Vagina (tissue), 2 donors: ENCODE results near the gene TMEM95.
"Not testable (repeated sequence)": the region's sequence is repeated elsewhere in the genome, so short reads cannot be mapped to it uniquely, and the experiment has no call there.

ENCODE experiments used
- POLR2A ChIP-seq, 2 donors: fragments of 450-650 bp; IDR thresholded peaks; one replicate each; pipeline ENCODE4 v1.6.1; 2017; ENCODE audit warnings: antibody characterized with exemption in 2 of 2, mild to moderate bottlenecking in 2 of 2, moderate library complexity in 2 of 2
- POLR2AphosphoS5 ChIP-seq, 2 donors: sonication (generic); formaldehyde crosslinking; IDR thresholded peaks; one replicate each; pipeline ENCODE4 v1.9.0; 2017; ENCODE audit warnings: antibody characterized with exemption in 2 of 2, mild to moderate bottlenecking in 2 of 2, low read depth in 1 of 2; ENCODE audit not compliant: insufficient read depth in 1 of 2
- TF ChIP-seq, protein P1 (sequence below), 3 experiments: fragments of 450-650 bp in 2 of 3; fragments of 200-600 bp in 1 of 3; sonication (generic) in 1 of 3; IDR thresholded peaks; one replicate each; pipeline ENCODE4 v1.5.1; 2017 to 2019; ENCODE audit warnings: antibody characterized with exemption in 3 of 3, mild to moderate bottlenecking in 2 of 3, moderate library complexity in 2 of 3

DNA sequence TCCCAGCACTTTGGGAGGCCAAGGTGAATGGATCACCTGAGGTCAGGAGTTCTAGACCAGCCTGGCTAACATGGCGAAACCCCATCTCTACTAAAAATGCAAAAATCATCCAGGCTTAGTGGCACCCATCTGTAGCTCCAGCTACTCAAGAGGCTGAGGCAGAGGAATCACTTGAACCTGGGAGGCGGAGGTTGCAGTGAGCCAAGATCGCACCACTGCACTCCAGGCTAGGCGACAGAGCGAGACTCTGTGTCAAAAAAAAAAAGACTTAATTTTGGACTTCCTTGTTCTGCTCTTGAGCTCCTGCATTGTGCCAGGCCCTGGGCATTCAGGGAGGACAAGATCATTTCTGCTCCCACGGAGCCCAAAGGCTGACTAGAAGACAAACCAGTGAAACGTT, 17.4 kb upstream of the TMEM95 start:
- TF ChIP-seq, protein P1, sequence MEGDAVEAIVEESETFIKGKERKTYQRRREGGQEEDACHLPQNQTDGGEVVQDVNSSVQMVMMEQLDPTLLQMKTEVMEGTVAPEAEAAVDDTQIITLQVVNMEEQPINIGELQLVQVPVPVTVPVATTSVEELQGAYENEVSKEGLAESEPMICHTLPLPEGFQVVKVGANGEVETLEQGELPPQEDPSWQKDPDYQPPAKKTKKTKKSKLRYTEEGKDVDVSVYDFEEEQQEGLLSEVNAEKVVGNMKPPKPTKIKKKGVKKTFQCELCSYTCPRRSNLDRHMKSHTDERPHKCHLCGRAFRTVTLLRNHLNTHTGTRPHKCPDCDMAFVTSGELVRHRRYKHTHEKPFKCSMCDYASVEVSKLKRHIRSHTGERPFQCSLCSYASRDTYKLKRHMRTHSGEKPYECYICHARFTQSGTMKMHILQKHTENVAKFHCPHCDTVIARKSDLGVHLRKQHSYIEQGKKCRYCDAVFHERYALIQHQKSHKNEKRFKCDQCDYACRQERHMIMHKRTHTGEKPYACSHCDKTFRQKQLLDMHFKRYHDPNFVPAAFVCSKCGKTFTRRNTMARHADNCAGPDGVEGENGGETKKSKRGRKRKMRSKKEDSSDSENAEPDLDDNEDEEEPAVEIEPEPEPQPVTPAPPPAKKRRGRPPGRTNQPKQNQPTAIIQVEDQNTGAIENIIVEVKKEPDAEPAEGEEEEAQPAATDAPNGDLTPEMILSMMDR (IDR thresholded peaks at IDR 0.05): not testable (repeated sequence)
- not testable (repeated sequence) for TF ChIP-seq POLR2AphosphoS5 (IDR thresholded peaks at IDR 0.05; ENCODE audit: insufficient read depth in 1 of 2, low read depth in 1 of 2); POLR2A (IDR thresholded peaks at IDR 0.05)
